DOHH2 (cell line): ENCODE measurements around the gene DDHD1.

Experiments used
- H3F3A ChIP-seq: fragments of 200-600 bp; sonication (generic), shearing (Covaris generic); 2 replicates; pipeline ENCODE4 v1.6.0; 2016; ENCODE audit warnings: antibody characterized with exemption, mild to moderate bottlenecking; ENCODE audit not compliant: control insufficient read depth, insufficient read depth
- H3K27ac ChIP-seq: fragments of 200-600 bp; sonication (generic); 2 replicates; pipeline ENCODE4 v1.5.1; 2014; ENCODE audit warnings: low read depth, mild to moderate bottlenecking, low read length, moderate library complexity
- H3K27me3 ChIP-seq: fragments of 200-600 bp; sonication (generic); 2 replicates; pipeline ENCODE4 v1.6.1; 2014; ENCODE audit warnings: mild to moderate bottlenecking, low read length, mixed read lengths; ENCODE audit not compliant: control insufficient read depth
- H3K36me3 ChIP-seq: fragments of 200-600 bp; sonication (generic); 2 replicates; pipeline ENCODE4 v1.6.1; 2014; ENCODE audit warnings: mild to moderate bottlenecking, low read length, moderate library complexity, mixed read lengths; ENCODE audit not compliant: control insufficient read depth
- H3K4me1 ChIP-seq: fragments of 200-600 bp; sonication (generic); 2 replicates; pipeline ENCODE4 v1.6.1; 2014; ENCODE audit warnings: mild to moderate bottlenecking, low read length, mixed read lengths; ENCODE audit not compliant: control insufficient read depth
- H3K4me2 ChIP-seq: fragments of 200-600 bp; sonication (generic); 2 replicates; pipeline ENCODE4 v1.6.0; 2014; ENCODE audit warnings: mild to moderate bottlenecking, low read length, moderate library complexity
- H3K4me3 ChIP-seq: fragments of 200-600 bp; sonication (generic); 2 replicates; pipeline ENCODE4 v1.5.1; 2014; ENCODE audit warnings: mild to moderate bottlenecking, low read length, mixed read lengths
- H3K79me2 ChIP-seq: fragments of 200-600 bp; sonication (generic); 2 replicates; pipeline ENCODE4 v1.6.1; 2014; ENCODE audit warnings: mild to moderate bottlenecking, low read length, mixed read lengths; ENCODE audit not compliant: control insufficient read depth
- H3K9me2 ChIP-seq: fragments of 200-600 bp; sonication (generic); replicated peaks from 2 replicates; pipeline ENCODE4 v1.6.1; 2014; ENCODE audit warnings: mild to moderate bottlenecking, low read length, mixed read lengths; ENCODE audit not compliant: control insufficient read depth
- H3K9me3 ChIP-seq: fragments of 200-600 bp; sonication (generic); 2 replicates; pipeline ENCODE4 v1.6.1; 2014; ENCODE audit warnings: antibody characterized with exemption, low read length, mixed read lengths; ENCODE audit not compliant: control insufficient read depth, insufficient read depth
- H4K20me1 ChIP-seq: fragments of 200-600 bp; sonication (generic); 2 replicates; pipeline ENCODE4 v1.6.0; 2014; ENCODE audit warnings: low read depth, mild to moderate bottlenecking, antibody characterized with exemption, low read length, moderate library complexity; ENCODE audit not compliant: control insufficient read depth, insufficient read depth
- EZH2phosphoT487 ChIP-seq: fragments of 200-600 bp; sonication (generic); IDR thresholded peaks from 2 replicates; pipeline ENCODE4 v1.6.1; 2017; ENCODE audit warnings: borderline replicate concordance, mild to moderate bottlenecking, antibody characterized with exemption, low read length, moderate library complexity, mixed read lengths
- TF ChIP-seq, protein P1 (sequence below): fragments of 200-600 bp; sonication (generic); IDR thresholded peaks from one replicate; pipeline ENCODE4 v1.5.1; 2014; ENCODE audit warnings: antibody characterized with exemption, mild to moderate bottlenecking, low read depth, low read length; ENCODE audit not compliant: poor library complexity, severe bottlenecking

Gene DDHD1

DNA sequence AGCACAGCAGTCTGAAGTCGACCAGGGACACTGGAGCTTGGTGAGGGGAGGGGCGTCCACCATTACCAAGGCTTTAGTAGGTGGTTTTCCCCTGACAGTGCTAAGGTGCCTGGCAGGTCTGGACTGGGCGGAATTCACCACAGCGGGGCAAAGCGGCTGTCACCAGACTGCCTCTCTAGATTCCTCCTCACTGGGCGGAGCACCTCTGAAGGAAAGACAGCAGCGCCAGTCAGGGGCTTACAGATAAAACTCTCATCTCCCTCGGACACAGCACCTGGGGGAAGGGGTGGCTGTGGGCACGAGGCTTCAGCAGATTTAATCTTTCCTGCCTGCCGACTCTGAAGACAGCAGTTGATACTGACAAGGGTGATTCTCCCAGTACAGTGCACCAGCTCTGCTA lies 39.1 kb downstream of the DDHD1 start:
- Histone ChIP-seq H3F3A (no peaks in the 10 kb centered on the region), H3K4me1 (peaks cover 15% of the 10 kb centered on the region), H4K20me1 (peaks cover 3% of the 10 kb centered on the region; the same call in 1 of the 2 replicates), H3K4me3 (no peak overlapping the region), H3K9me2 (no peaks in the 10 kb centered on the region), H3K79me2 (peaks cover 99% of the 10 kb centered on the region), H3K9me3 (no peaks in the 10 kb centered on the region), H3K4me2 (no peak overlapping the region), H3K36me3 (no peaks in the 10 kb centered on the region), H3K27ac (no peak overlapping the region), H3K27me3 (no peaks in the 10 kb centered on the region)
- no peak for TF ChIP-seq EZH2phosphoT487
- TF ChIP-seq, protein P1, sequence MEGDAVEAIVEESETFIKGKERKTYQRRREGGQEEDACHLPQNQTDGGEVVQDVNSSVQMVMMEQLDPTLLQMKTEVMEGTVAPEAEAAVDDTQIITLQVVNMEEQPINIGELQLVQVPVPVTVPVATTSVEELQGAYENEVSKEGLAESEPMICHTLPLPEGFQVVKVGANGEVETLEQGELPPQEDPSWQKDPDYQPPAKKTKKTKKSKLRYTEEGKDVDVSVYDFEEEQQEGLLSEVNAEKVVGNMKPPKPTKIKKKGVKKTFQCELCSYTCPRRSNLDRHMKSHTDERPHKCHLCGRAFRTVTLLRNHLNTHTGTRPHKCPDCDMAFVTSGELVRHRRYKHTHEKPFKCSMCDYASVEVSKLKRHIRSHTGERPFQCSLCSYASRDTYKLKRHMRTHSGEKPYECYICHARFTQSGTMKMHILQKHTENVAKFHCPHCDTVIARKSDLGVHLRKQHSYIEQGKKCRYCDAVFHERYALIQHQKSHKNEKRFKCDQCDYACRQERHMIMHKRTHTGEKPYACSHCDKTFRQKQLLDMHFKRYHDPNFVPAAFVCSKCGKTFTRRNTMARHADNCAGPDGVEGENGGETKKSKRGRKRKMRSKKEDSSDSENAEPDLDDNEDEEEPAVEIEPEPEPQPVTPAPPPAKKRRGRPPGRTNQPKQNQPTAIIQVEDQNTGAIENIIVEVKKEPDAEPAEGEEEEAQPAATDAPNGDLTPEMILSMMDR, result no peak

DNA sequence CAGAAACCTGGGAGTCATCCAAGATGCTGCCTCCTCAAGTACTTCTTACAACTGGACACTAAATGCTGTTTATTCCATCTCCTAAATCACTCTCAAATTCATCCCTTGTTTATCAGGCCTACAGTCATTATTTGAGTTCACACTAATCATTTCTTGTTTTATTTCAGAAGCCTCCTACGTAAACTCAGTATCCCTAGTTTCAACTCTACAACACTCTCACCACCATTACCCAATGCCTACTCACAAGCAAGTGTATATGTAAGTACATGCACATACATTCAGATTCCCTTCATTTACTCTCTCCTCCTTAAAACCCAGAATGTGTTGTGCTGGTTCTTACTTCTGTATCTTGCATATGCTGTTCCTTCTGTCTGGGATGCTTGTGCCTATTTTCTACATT lies 43.0 kb downstream of the DDHD1 start:
- Histone ChIP-seq H3K4me3 (peak overlapping the region; percentile 47; the same call in 1 of the 2 replicates), H3F3A (peaks cover 3% of the 10 kb centered on the region; the same call in 1 of the 2 replicates), H3K9me3 (no peaks in the 10 kb centered on the region), H3K36me3 (no peaks in the 10 kb centered on the region), H3K27ac (peak overlapping the region; percentile 40; the same call in 1 of the 2 replicates), H3K79me2 (peaks cover 95% of the 10 kb centered on the region), H4K20me1 (peaks cover 3% of the 10 kb centered on the region; the same call in 1 of the 2 replicates), H3K4me2 (peak overlapping the region; percentile 64), H3K9me2 (no peaks in the 10 kb centered on the region), H3K4me1 (peaks cover 25% of the 10 kb centered on the region), H3K27me3 (no peaks in the 10 kb centered on the region)
- TF ChIP-seq, protein P1, result no peak
- no peak for TF ChIP-seq EZH2phosphoT487

DNA sequence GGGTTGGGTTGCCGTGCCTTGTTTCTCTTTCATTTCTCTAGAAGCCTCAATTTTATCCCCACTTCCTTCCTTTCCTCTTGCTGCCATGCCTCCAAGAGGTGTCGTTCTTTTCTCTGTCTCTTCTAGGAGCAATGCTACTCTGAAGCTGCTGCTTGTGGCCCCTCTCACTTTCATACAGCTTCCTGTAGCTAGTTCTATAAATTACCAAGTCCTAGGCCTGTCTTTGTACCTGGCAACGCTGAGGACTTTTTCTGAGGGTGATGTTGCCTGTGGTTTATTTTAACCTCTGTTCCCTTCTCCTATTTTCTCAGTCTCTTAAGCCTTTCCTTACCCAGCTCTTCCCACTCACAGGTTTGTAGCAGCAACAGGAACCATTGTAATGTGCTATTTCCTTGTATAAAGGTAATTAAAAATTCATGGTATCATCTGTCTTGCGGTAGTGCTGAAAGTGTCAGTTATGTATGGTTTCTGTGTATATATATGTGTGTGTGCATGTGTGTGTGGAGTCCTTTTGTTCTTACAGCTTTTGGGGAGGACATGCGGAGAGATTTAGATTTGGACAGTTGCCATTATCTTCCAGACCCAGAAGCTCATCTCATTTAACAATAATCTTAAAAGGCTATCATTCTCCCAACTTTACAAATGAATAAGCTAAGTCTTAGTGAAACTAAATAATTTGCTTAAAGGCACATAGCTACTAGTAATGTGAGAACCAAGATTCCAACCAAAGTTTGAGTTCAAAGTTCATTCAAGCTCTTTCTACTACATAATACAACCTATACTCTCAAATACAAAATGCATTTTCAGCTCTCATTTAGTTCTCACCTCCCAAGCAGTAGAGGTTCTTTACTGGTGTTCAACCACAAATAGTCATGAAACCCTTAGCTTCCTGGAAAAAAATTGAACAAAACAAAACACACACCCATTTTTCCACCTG lies 43.8 kb downstream of the DDHD1 start:
- H3K27me3 ChIP-seq, result no peaks in the 10 kb centered on the region
- no peaks in the 10 kb centered on the region for H3K9me3 ChIP-seq
- H3F3A ChIP-seq, result peaks cover 3% of the 10 kb centered on the region; the same call in 1 of the 2 replicates
- peaks cover 25% of the 10 kb centered on the region for H3K4me1 ChIP-seq
- H3K79me2 ChIP-seq, result peaks cover 89% of the 10 kb centered on the region
- no peaks in the 10 kb centered on the region for H3K36me3 ChIP-seq
- H3K4me2 ChIP-seq, result peak overlapping the region; percentile 64
- peaks cover 3% of the 10 kb centered on the region; the same call in 1 of the 2 replicates for H4K20me1 ChIP-seq
- no peak for TF ChIP-seq EZH2phosphoT487
- TF ChIP-seq, protein P1, result no peak
- peak overlapping the region; percentile 47 for H3K4me3 ChIP-seq
- H3K9me2 ChIP-seq, result no peaks in the 10 kb centered on the region
- peak overlapping the region; percentile 40 for H3K27ac ChIP-seq
